ENCODE data around the gene TIPIN.
"Not testable (repeated sequence)": the region's sequence is repeated elsewhere in the genome, so short reads cannot be mapped to it uniquely, and the experiment has no call there.

DNA sequence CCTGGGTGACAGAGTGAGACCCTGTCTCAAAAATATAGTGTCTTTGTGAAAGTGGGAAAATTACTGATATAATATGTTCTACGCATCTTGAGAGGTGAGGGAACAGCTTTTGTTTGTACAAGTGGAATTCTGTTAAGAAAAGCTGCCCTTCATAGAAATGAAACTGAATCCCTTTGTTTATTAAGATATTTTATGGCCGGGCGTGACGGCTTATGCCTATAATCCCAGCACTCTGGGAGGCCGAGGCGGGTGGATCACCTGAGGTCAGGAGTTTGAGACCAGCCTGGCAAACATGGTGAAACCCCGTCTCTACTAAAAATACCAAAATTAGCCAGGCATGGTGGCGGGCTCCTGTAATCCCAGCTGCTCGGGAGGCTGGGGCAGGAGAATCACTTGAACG, 52.1 kb downstream of the TIPIN start:
- TF ChIP-seq EP300 (IDR thresholded peaks at IDR 0.05); POLR2A (IDR thresholded peaks at IDR 0.05; ENCODE audit: low read depth); POLR2AphosphoS5 (IDR thresholded peaks at IDR 0.05): not testable (repeated sequence)
- TF ChIP-seq, protein P1, sequence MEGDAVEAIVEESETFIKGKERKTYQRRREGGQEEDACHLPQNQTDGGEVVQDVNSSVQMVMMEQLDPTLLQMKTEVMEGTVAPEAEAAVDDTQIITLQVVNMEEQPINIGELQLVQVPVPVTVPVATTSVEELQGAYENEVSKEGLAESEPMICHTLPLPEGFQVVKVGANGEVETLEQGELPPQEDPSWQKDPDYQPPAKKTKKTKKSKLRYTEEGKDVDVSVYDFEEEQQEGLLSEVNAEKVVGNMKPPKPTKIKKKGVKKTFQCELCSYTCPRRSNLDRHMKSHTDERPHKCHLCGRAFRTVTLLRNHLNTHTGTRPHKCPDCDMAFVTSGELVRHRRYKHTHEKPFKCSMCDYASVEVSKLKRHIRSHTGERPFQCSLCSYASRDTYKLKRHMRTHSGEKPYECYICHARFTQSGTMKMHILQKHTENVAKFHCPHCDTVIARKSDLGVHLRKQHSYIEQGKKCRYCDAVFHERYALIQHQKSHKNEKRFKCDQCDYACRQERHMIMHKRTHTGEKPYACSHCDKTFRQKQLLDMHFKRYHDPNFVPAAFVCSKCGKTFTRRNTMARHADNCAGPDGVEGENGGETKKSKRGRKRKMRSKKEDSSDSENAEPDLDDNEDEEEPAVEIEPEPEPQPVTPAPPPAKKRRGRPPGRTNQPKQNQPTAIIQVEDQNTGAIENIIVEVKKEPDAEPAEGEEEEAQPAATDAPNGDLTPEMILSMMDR (IDR thresholded peaks at IDR 0.05) = not testable (repeated sequence)

Data from esophagus muscularis mucosa (tissue), 4 donors.